WI38 (cell line): ENCODE measurements around the gene DHCR24.
"Not testable (repeated sequence)": the region's sequence is repeated elsewhere in the genome, so short reads cannot be mapped to it uniquely, and the experiment has no call there.

ENCODE experiments used
- H3K4me3 ChIP-seq: 2 replicates; pipeline ENCODE4 v1.5.1; 2011; ENCODE audit warnings: low read depth, mild to moderate bottlenecking, control low read depth, low read length
- CTCF ChIP-seq: IDR thresholded peaks from 2 replicates; pipeline ENCODE4 v1.5.1; 2012; ENCODE audit warnings: low read depth, mild to moderate bottlenecking, control low read depth, low read length

Gene DHCR24

DNA sequence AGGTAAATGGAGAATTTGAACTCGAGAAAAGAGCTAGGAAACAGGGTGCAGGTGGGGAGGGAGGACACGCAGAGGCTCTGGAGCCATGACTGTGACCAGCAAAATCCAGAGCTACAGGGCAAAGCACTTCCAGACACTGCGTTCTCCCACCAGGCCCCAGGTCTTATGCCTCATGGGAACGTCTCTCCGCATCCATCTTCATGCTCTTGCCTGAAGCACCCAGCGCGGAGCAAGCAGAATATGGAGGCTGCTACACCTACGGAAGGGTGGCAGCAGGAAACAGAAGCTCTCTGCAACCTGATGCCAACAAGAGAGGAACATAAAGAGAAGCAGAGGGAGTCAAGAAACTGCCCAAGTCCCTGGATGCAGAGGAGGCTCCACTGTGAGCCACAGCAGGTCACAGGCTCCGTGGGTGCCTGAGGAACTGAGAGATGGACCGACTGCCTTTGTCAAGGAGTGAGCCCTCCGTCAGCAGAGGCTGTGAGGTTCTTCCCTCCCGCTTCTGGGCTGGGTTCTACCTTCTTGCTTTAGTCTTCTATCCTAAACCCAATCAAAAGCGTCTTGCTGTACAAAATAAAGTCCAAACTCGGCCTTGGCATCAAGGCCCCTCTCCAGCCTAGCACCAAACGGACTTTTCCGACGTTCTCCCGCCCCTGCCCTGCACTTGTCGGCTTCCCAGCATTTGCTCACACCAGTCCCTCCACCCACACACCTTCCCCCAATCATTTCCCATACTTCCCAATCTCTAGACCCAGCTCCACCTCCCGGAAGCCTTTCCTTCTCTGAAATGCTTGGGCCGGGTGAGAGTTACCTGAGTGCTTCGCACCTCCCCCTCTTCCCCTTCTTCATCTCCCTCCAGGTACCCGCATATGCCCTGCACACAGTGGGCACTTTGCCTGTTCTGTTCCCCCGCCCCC is 930 bp downstream of the DHCR24 start:
- no peak for TF ChIP-seq CTCF
- peak overlapping the region; percentile 85 for H3K4me3 ChIP-seq

GRCh38 chr1:54885237-54885679 is 1.7 kb downstream of the DHCR24 start:
- no peak overlapping the region for H3K4me3 ChIP-seq
- no peak for TF ChIP-seq CTCF

DNA sequence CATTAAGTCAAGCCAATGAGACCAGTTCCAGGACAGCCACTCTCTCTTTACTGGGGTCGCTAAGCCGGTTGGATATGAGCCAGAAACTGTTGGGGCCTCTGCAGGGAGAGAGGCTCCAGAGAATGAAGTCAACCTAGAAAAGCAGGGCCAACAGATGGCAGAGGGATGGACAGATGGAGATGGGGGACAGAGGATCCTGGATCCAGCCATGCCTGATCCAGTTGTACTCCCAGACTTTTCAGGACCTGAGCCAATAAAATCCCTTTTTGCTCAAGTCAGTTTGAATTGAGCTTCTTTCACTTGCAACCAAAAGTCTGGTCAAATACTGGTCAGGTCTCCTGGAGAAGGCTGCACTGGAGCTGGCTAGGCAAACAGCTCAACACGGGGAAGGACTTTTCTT is 2.2 kb downstream of the DHCR24 start:
- no peak overlapping the region for H3K4me3 ChIP-seq
- TF ChIP-seq CTCF = no peak

GRCh38 chr1:54884135-54884586 is 2.8 kb downstream of the DHCR24 start:
- TF ChIP-seq CTCF = no peak
- no peak overlapping the region for H3K4me3 ChIP-seq

DNA sequence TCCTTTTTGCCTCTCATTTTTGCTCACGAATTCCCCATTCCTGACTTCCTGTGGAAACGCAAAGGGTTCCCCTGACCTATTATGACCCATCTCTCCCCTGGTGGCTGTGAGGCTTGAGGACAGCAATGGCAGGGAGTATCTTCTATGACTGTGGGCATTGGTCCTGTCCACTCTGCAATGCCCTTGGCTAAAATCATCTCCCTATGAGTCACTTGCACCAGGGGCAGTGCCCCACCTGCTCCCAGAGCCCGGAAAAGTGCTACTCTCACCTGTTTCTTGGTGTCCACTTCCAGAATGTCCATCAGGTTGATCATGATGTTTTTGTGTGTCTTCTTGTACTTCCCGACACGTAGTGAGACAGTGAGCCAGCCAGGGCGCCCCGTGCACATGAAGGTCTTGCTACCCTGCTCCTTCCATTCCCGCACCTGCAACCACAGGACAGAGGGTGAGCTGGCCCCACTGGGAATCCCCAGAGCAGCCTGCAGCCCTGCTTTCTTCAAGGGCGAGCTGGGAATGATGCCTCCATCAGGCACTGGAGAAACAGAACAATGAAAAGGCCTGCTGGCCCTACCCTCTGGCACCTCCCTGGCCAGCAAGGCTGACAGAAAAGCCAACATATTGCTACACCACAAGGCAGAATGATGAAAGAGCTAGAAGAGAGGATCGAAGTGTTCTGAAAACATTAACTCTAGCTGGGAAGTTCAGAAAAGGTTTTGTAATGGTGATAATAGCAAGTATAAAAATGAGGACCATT is 3.5 kb downstream of the DHCR24 start:
- no peak overlapping the region for H3K4me3 ChIP-seq
- TF ChIP-seq CTCF = no peak

GRCh38 chr1:54882519-54882918 is 4.5 kb downstream of the DHCR24 start:
- H3K4me3 ChIP-seq = no peak overlapping the region

GRCh38 chr1:54881604-54882003 is 5.4 kb downstream of the DHCR24 start:
- H3K4me3 ChIP-seq = not testable (repeated sequence)

More at GRCh38 chr1:54882519-54882918, 4.5 kb downstream of the DHCR24 start:
- TF ChIP-seq CTCF = no peak
